ENCODE measurements around the gene PRPSAP2.

DNA sequence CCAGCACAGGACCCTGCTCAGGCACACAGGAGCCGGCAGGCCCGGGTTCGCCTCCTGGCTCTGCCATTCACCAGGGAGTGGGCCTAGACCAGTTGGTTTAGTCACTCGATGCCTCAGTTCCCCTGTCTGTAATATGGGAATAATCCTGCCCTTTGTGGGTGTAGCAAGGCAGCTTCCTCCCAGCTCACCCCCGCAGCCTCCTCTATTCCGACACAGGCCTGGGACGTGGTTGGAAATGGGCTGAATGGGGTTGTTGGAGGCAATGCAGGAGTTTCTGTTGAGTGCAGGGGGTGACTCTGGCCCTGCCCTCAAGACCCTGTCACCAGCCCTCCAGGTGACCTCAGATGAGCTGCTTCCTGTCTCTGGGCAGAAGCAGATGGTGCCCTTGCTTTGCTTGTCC, 113.9 kb downstream of the PRPSAP2 start:
- TF ChIP-seq RFX5 (IDR thresholded peaks at IDR 0.05; ENCODE audit: low read depth, low read length) (no peak), RAD21 (IDR thresholded peaks at IDR 0.05; ENCODE audit: low read length) (no peak), MXI1 (IDR thresholded peaks at IDR 0.05; ENCODE audit: borderline replicate concordance, low read depth, low read length) (no peak), POLR2A (IDR thresholded peaks at IDR 0.05; ENCODE audit: low read depth, low read length) (no peak), FOS (IDR thresholded peaks at IDR 0.05; ENCODE audit: low read depth, low read length) (no peak), CEBPB (IDR thresholded peaks at IDR 0.05; ENCODE audit: low read depth, low read length) (no peak)
- TF ChIP-seq, protein P1, sequence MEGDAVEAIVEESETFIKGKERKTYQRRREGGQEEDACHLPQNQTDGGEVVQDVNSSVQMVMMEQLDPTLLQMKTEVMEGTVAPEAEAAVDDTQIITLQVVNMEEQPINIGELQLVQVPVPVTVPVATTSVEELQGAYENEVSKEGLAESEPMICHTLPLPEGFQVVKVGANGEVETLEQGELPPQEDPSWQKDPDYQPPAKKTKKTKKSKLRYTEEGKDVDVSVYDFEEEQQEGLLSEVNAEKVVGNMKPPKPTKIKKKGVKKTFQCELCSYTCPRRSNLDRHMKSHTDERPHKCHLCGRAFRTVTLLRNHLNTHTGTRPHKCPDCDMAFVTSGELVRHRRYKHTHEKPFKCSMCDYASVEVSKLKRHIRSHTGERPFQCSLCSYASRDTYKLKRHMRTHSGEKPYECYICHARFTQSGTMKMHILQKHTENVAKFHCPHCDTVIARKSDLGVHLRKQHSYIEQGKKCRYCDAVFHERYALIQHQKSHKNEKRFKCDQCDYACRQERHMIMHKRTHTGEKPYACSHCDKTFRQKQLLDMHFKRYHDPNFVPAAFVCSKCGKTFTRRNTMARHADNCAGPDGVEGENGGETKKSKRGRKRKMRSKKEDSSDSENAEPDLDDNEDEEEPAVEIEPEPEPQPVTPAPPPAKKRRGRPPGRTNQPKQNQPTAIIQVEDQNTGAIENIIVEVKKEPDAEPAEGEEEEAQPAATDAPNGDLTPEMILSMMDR (conservative IDR thresholded peaks at IDR 0.05; ENCODE audit: low read depth, low read length) = no peak
- TF ChIP-seq, protein P2, sequence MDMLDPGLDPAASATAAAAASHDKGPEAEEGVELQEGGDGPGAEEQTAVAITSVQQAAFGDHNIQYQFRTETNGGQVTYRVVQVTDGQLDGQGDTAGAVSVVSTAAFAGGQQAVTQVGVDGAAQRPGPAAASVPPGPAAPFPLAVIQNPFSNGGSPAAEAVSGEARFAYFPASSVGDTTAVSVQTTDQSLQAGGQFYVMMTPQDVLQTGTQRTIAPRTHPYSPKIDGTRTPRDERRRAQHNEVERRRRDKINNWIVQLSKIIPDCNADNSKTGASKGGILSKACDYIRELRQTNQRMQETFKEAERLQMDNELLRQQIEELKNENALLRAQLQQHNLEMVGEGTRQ (IDR thresholded peaks at IDR 0.05; ENCODE audit: low read depth, low read length) = no peak
